Measurements from ENCODE around the gene SLC4A3. TPM values are rescaled to one million over a fixed set of nuclear protein-coding genes. Genes with fewer than 3 reads are reported as not detected.

The SLC4A3 gene
- total and polyA plus RNA-seq, 2 donors (not counting 3 experiments of a cell fraction or from before 2014, with no cell fraction given): 0.29 to 0.35 TPM

GRCh38 chr2:219676586-219676985, 49.2 kb downstream of the SLC4A3 start:
- no peaks in the 10 kb centered on the region for H4K20me1 ChIP-seq (replicated peaks; ENCODE audit: control insufficient read depth, extremely low read depth, insufficient read depth, low read length)
- dilution Hi-C loops (cut with MboI; ENCODE audit: extremely low pct_ligation_motif_present, low sequenced_read_pairs) (no loop called here), intact Hi-C loops (cut with micrococcal nuclease) (no loop called here)
- peaks cover 0 to 2% of the 10 kb centered on the region in 2 experiments for H3K27me3 ChIP-seq (ENCODE audit: control insufficient read depth in 2 of 2, insufficient read depth in 2 of 2, low read length in 2 of 2)
- H3K79me2 ChIP-seq (ENCODE audit: control insufficient read depth, insufficient read depth, low read length): no peaks in the 10 kb centered on the region
- TF ChIP-seq JUN (IDR thresholded peaks at IDR 0.05; ENCODE audit: borderline replicate concordance, insufficient read depth, insufficient read length, low read depth) (no peak), MYC (IDR thresholded peaks at IDR 0.05; ENCODE audit: low read depth, low read length) (no peak), EZH2 (IDR thresholded peaks at IDR 0.05; ENCODE audit: borderline replicate concordance, low read depth, low read length, severe bottlenecking) (no peak), GATA2 (IDR thresholded peaks at IDR 0.05; ENCODE audit: insufficient read depth, insufficient read length, low read depth, low read length) (no peak), POLR2A (IDR thresholded peaks at IDR 0.05; ENCODE audit: low read depth, low read length) (no peak), CTCF (IDR thresholded peaks at IDR 0.05; ENCODE audit: extremely low read depth in 1 of 2, insufficient read depth in 1 of 2, low read depth in 1 of 2, low read length in 2 of 2) (no peak), FOS (IDR thresholded peaks at IDR 0.05; ENCODE audit: borderline replicate concordance, insufficient read depth, low read length) (no peak), MAX (IDR thresholded peaks at IDR 0.05; ENCODE audit: insufficient read depth, insufficient read length) (no peak), POLR2AphosphoS5 (IDR thresholded peaks at IDR 0.05; ENCODE audit: insufficient read depth, low read depth, low read length) (no peak)
- no TSS peak for BruUV-seq (replicated peaks)
- no peak overlapping the region for H3K9ac ChIP-seq (replicated peaks; ENCODE audit: extremely low read depth, insufficient read depth, low read length)
- FAIRE-seq (no peak), DNase-seq (ENCODE audit: low read depth, low spot score) (no peak)
- no peaks in the 10 kb centered on the region for H3K4me1 ChIP-seq (ENCODE audit: control insufficient read depth, extremely low read depth, insufficient read depth, low read length)
- no peaks in the 10 kb centered on the region for H3K9me1 ChIP-seq (replicated peaks; ENCODE audit: control insufficient read depth, extremely low read depth, insufficient read depth, low read length)
- no peaks in the 10 kb centered on the region for H3K36me3 ChIP-seq (ENCODE audit: control insufficient read depth in 2 of 2, extremely low read depth in 1 of 2, insufficient read depth in 2 of 2, low read length in 2 of 2)
- H3K27ac ChIP-seq (ENCODE audit: insufficient read depth, low read depth, low read length): no peak overlapping the region
- H3K4me2 ChIP-seq (ENCODE audit: insufficient read depth, low read length): no peak overlapping the region
- H2AFZ ChIP-seq (ENCODE audit: low read depth, low read length): no peak overlapping the region
- H3K9me3 ChIP-seq (replicated peaks; ENCODE audit: control insufficient read depth, insufficient read depth, low read length): no peaks in the 10 kb centered on the region
- H3K4me3 ChIP-seq (replicated peaks in 1 of 3; ENCODE audit: insufficient read depth in 1 of 3, low read depth in 1 of 3, low read length in 3 of 3): no peak overlapping the region
- ChIA-PET POLR2A (no interaction called here), CTCF (no interaction called here)
